H1 (cell line): Measurements from ENCODE around the gene RHBDF2. TPM values are rescaled to one million over a fixed set of nuclear protein-coding genes. Genes with fewer than 3 reads are reported as not detected.

Experiments
- CTCF ChIA-PET: fragments of 300-600 bp; sonication (Branson Sonifier 250); formaldehyde crosslinking; loops from one replicate; lab custom pipeline; 2021; ENCODE audit not compliant: partially characterized antibody; lab: Charles Lee
- POLR2A ChIA-PET: fragments of 300-600 bp; sonication (Branson Sonifier 250); formaldehyde crosslinking; loops from one replicate; lab custom pipeline; 2021; ENCODE audit warnings: inconsistent platforms; ENCODE audit not compliant: partially characterized antibody; lab: Charles Lee
- DNase-seq, 2 experiments: peaks; one replicate each; pipeline versions ENCODE4 v3.0.0 to v3.0.0-alpha.2; 2010 to 2022; ENCODE audit warnings: low spot score in 2 of 2, low read depth in 1 of 2, mixed read lengths in 1 of 2
- FAIRE-seq: peaks from 2 replicates; lab custom pipeline; 2011; peaks lifted over from hg19 to GRCh38; lab: Jason Lieb, UNC
- H2AFZ ChIP-seq: 2 replicates; pipeline ENCODE4 v1.8.1; 2012; ENCODE audit warnings: low read length, inconsistent platforms
- H2AK5ac ChIP-seq: 2 replicates; pipeline ENCODE4 v1.6.1; 2013; ENCODE audit warnings: low read depth, low read length
- H2BK120ac ChIP-seq: replicated peaks from 2 replicates; pipeline ENCODE3; 2013; ENCODE audit warnings: low read depth, low read length, inconsistent platforms
- H2BK12ac ChIP-seq: 2 replicates; pipeline ENCODE4 v1.6.1; 2013; ENCODE audit warnings: low read depth, low read length
- H2BK15ac ChIP-seq: 2 replicates; pipeline ENCODE4 v1.6.1; 2013; ENCODE audit warnings: low read length
- H2BK20ac ChIP-seq: 2 replicates; pipeline ENCODE4 v1.6.1; 2013; ENCODE audit warnings: low read length
- H2BK5ac ChIP-seq: 2 replicates; pipeline ENCODE4 v1.6.1; 2013; ENCODE audit warnings: low read depth, low read length
- H3K14ac ChIP-seq: 2 replicates; pipeline ENCODE4 v1.6.1; 2013; ENCODE audit warnings: inconsistent platforms; ENCODE audit not compliant: insufficient read length
- H3K18ac ChIP-seq: 2 replicates; pipeline ENCODE4 v1.6.1; 2013; ENCODE audit warnings: low read length; ENCODE audit errors: extremely low read depth
- H3K23ac ChIP-seq: 2 replicates; pipeline ENCODE4 v1.6.1; 2013; ENCODE audit warnings: inconsistent platforms; ENCODE audit not compliant: insufficient read length
- H3K23me2 ChIP-seq: 2 replicates; pipeline ENCODE4 v1.6.1; 2013; ENCODE audit warnings: low read depth, low read length
- H3K27ac ChIP-seq: 2 replicates; pipeline ENCODE4 v1.6.1; 2011; ENCODE audit warnings: low read depth, low read length, inconsistent platforms
- H3K27me3 ChIP-seq, 4 experiments: replicated peaks in 1 of 4; 1 replicate in 1 of 4; 2 replicates in 3 of 4; pipeline versions ENCODE4 v1.6.1 to v1.8.1; 2011 to 2013; ENCODE audit warnings: low read length in 3 of 4, mild to moderate bottlenecking in 3 of 4, inconsistent platforms in 2 of 4, mixed read lengths in 2 of 4, moderate library complexity in 1 of 4; ENCODE audit not compliant: control insufficient read depth in 3 of 4, insufficient read depth in 3 of 4; ENCODE audit errors: extremely low read depth in 1 of 4
- H3K36me3 ChIP-seq, 4 experiments: 2 replicates each; pipeline versions ENCODE4 v1.6.1 to v1.8.1; 2011 to 2013; ENCODE audit warnings: mild to moderate bottlenecking in 4 of 4, low read length in 3 of 4, moderate library complexity in 2 of 4, control low read depth in 1 of 4, inconsistent platforms in 1 of 4; ENCODE audit not compliant: insufficient read depth in 4 of 4, control insufficient read depth in 2 of 4
- H3K4ac ChIP-seq: replicated peaks from 2 replicates; pipeline ENCODE3; 2013; ENCODE audit warnings: low read length, low read depth, mixed read lengths, inconsistent platforms; ENCODE audit not compliant: insufficient read length
- H3K4me1 ChIP-seq, 4 experiments: replicated peaks in 1 of 4; 1 replicate in 1 of 4; 2 replicates in 3 of 4; pipeline versions ENCODE4 v1.6.1 to v1.8.1; 2011 to 2013; ENCODE audit warnings: low read length in 3 of 4, inconsistent platforms in 2 of 4, mixed read lengths in 1 of 4; ENCODE audit not compliant: insufficient read depth in 4 of 4, control insufficient read depth in 3 of 4
- H3K4me2 ChIP-seq, 2 experiments: 2 replicates each; pipeline versions ENCODE4 v1.6.1 to v1.8.1; 2011 to 2013; ENCODE audit warnings: low read depth in 2 of 2, low read length in 2 of 2, control low read depth in 1 of 2, inconsistent platforms in 1 of 2, mild to moderate bottlenecking in 1 of 2; ENCODE audit not compliant: insufficient read depth in 1 of 2
- H3K4me3 ChIP-seq, 4 experiments: fragments of 200-600, 300-600 bp in 1 of 4; sonication (generic), shearing (Covaris generic), sonication (Bioruptor Twin) in 1 of 4; 2 replicates each; pipeline versions ENCODE4 v1.5.1 to v1.8.1; 2011 to 2016; ENCODE audit warnings: low read length in 4 of 4, low read depth in 3 of 4, control low read depth in 2 of 4, inconsistent platforms in 2 of 4, mild to moderate bottlenecking in 2 of 4, mixed read lengths in 1 of 4, moderate library complexity in 1 of 4; ENCODE audit not compliant: insufficient read depth in 2 of 4; ENCODE audit errors: extremely low read depth in 1 of 4
- H3K56ac ChIP-seq: replicated peaks from 2 replicates; pipeline ENCODE3; 2013; ENCODE audit warnings: low read depth, mild to moderate bottlenecking, mixed read lengths, low read length, inconsistent platforms; ENCODE audit not compliant: insufficient read length
- H3K79me1 ChIP-seq: 2 replicates; pipeline ENCODE4 v1.6.1; 2013; ENCODE audit warnings: low read depth, low read length, control low read depth
- H3K79me2 ChIP-seq, 2 experiments: 2 replicates each; pipeline versions ENCODE4 v1.6.1 to v1.8.1; 2012 to 2013; ENCODE audit warnings: low read length in 2 of 2, mild to moderate bottlenecking in 2 of 2, inconsistent platforms in 1 of 2; ENCODE audit not compliant: insufficient read depth in 2 of 2, control insufficient read depth in 1 of 2
- H3K9ac ChIP-seq, 4 experiments: replicated peaks in 1 of 4; 1 replicate in 1 of 4; 2 replicates in 3 of 4; pipeline versions ENCODE4 v1.6.1 to v1.8.1; 2011 to 2013; ENCODE audit warnings: low read depth in 3 of 4, low read length in 3 of 4, control low read depth in 2 of 4, mild to moderate bottlenecking in 2 of 4, moderate library complexity in 2 of 4, inconsistent platforms in 1 of 4; ENCODE audit errors: extremely low read depth in 1 of 4
- H3K9me3 ChIP-seq, 2 experiments: 2 replicates each; pipeline versions ENCODE4 v1.6.1 to v1.8.1; 2012 to 2013; ENCODE audit warnings: mild to moderate bottlenecking in 2 of 2, moderate library complexity in 2 of 2, control low read depth in 1 of 2, inconsistent platforms in 1 of 2, low read depth in 1 of 2, low read length in 1 of 2, mixed read lengths in 1 of 2; ENCODE audit not compliant: insufficient read depth in 2 of 2
- H4K20me1 ChIP-seq, 2 experiments: replicated peaks in 1 of 2; 2 replicates each; pipeline versions ENCODE3 to v1.8.1; 2011 to 2013; ENCODE audit warnings: inconsistent platforms in 2 of 2, low read length in 2 of 2, mild to moderate bottlenecking in 1 of 2; ENCODE audit not compliant: insufficient read depth in 2 of 2, control insufficient read depth in 1 of 2
- H4K5ac ChIP-seq: 2 replicates; pipeline ENCODE4 v1.6.1; 2013; ENCODE audit warnings: low read length, low read depth, mixed read lengths, inconsistent platforms; ENCODE audit not compliant: insufficient read length
- H4K8ac ChIP-seq: 2 replicates; pipeline ENCODE4 v1.8.0; 2013; ENCODE audit warnings: mild to moderate bottlenecking, moderate library complexity, low read length, inconsistent platforms; ENCODE audit not compliant: insufficient read depth; ENCODE audit errors: extremely low read depth
- H4K91ac ChIP-seq: replicated peaks from 2 replicates; pipeline ENCODE3; 2013; ENCODE audit warnings: low read length, mixed read lengths, inconsistent platforms; ENCODE audit not compliant: insufficient read length
- BACH1 ChIP-seq: IDR thresholded peaks from 2 replicates; pipeline ENCODE4 v1.6.1; 2012; ENCODE audit warnings: low read length, improper control_type of control experiment
- EZH2 ChIP-seq: fragments of 200-600 bp; sonication (generic); IDR thresholded peaks from 2 replicates; pipeline ENCODE4 v1.7.1; 2012; ENCODE audit warnings: low read depth, mild to moderate bottlenecking, moderate library complexity, low read length, inconsistent platforms; ENCODE audit not compliant: severe bottlenecking
- HDAC2 ChIP-seq, 2 experiments: fragments of 300-600 bp in 1 of 2; sonication (generic) in 1 of 2; IDR thresholded peaks; 2 replicates each; pipeline ENCODE4 v1.6.1; 2011 to 2012; ENCODE audit warnings: low read depth in 2 of 2, low read length in 2 of 2, mild to moderate bottlenecking in 2 of 2, moderate library complexity in 2 of 2, borderline replicate concordance in 1 of 2, inconsistent platforms in 1 of 2
- KDM4A ChIP-seq: IDR thresholded peaks from one replicate; pipeline ENCODE4 v1.7.1; 2012; ENCODE audit warnings: low read depth, mild to moderate bottlenecking, moderate library complexity, low read length, inconsistent platforms; ENCODE audit not compliant: severe bottlenecking
- POLR2A ChIP-seq, 2 experiments: IDR thresholded peaks; 1 replicate in 1 of 2; 2 replicates in 1 of 2; pipeline ENCODE4 v1.6.1; 2011; ENCODE audit warnings: low read depth in 2 of 2, low read length in 2 of 2, mild to moderate bottlenecking in 2 of 2; ENCODE audit errors: control extremely low read depth in 1 of 2
- SUZ12 ChIP-seq: fragments of 200-600 bp; sonication (generic); IDR thresholded peaks from 2 replicates; pipeline ENCODE4 v1.6.1; 2012; ENCODE audit warnings: mild to moderate bottlenecking, inconsistent platforms, low read length, moderate library complexity, mixed read lengths
- WGBS, 2 experiments: shearing (Covaris generic) in 1 of 2; methylation state at CpG; one replicate each; pipeline versions ENCODE4 v1.1.6 to v1.1.7; 2013 to 2015; ENCODE audit warnings: low lambda C conversion rate in 2 of 2, mixed read lengths in 2 of 2, inconsistent platforms in 1 of 2, low coverage in 1 of 2, missing lambda C conversion rate in 1 of 2; ENCODE audit not compliant: insufficient replicate concordance in 2 of 2, insufficient coverage in 1 of 2, insufficient read length in 1 of 2; ENCODE audit errors: extremely low coverage in 1 of 2, missing lambda C conversion rate in 1 of 2; 5-methylcytosine and 5-hydroxymethylcytosine counted together
- polyA plus RNA-seq, 7 experiments: library from polyadenylated mRNA; depleted of rRNA in 3 of 7; stranded (reverse) in 5 of 7; unstranded in 2 of 7; fragments of >200 nt in 5 of 7; fragments of 200-250 nt in 2 of 7; gene quantifications; 1 replicate in 5 of 7; 2 replicates in 1 of 7; 4 replicates in 1 of 7; pipeline versions ENCODE4 v1.2.1 to v1.2.3, GENCODE V29; 2011 to 2013; ENCODE audit warnings: missing spikeins in 2 of 7, mixed read lengths in 2 of 7
- total RNA-seq: library from RNA; stranded (reverse); fragmentation: NEBNext Ultra II Directional; extraction: Animal tissue kit (Norgen Biotek cat#: 25700); gene quantifications from 2 replicates; pipeline ENCODE4 v1.2.1, GENCODE V29; 2021
- TF ChIP-seq, protein P1 (sequence below): IDR thresholded peaks from 2 replicates; pipeline ENCODE4 v1.6.1; 2012; ENCODE audit warnings: low read length, inconsistent platforms

The RHBDF2 gene
- total and polyA plus RNA-seq, 2 of the 8 experiments (the other 6 are each of a cell fraction or from before 2014, with no cell fraction given): 21.2 to 25.9 TPM

DNA sequence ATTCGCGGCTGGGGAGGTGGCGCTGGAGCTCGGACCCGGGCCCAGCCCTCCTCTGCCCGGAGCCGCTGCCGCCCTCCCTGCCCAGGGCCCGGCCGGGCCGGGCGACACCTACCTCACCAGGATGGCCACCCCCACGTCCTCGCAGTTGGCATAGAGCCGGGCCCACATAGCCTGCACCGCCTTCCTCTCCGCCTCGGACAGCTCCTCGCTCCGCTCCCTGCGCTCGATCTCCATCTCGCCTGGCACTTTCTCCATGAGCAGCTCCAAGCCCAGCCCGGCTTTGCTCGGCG, 36.0 kb upstream of the RHBDF2 start:
- no peak overlapping the region for H2BK15ac ChIP-seq

More for the DNA sequence above, 36.0 kb upstream of the RHBDF2 start:
- ChIA-PET POLR2A (interaction anchor here (1.2 to 5.7 kb wide), 3 partner anchors 9 to 199 kb away, joined by 3 to 28 read pairs (median 4); no protein-coding TSS in a partner anchor), CTCF (interaction anchor here (1.5 to 15.6 kb wide), 3 partner anchors 9 to 20 kb away, joined by 5 to 260 read pairs (median 30); no protein-coding TSS in a partner anchor)
- Histone ChIP-seq H3K27ac (no peak overlapping the region), H4K20me1 (no peaks in the 10 kb centered on the region), H4K5ac (no peak overlapping the region), H4K8ac (peak overlapping the region; percentile 84; the same call in 1 of the 2 replicates), H3K4me3 (peak overlapping the region; percentile 33 to 67 (median 44)), H3K79me2 (no peaks in the 10 kb centered on the region), H3K4ac (no peak overlapping the region), H3K23ac (no peak overlapping the region), H3K23me2 (peaks cover 11% of the 10 kb centered on the region), H3K79me1 (no peaks in the 10 kb centered on the region), H2AFZ (no peak overlapping the region; the same call in 1 of the 2 replicates), H3K4me2 (peak overlapping the region; percentile 76 to 99), H3K18ac (no peak overlapping the region; the same call in 1 of the 2 replicates), H3K27me3 (peaks cover 8 to 46% (median 37%) of the 10 kb centered on the region in 4 experiments), H3K36me3 (no peaks in the 10 kb centered on the region), H2BK120ac (no peak overlapping the region), H3K9me3 (no peaks in the 10 kb centered on the region), H2BK5ac (no peak overlapping the region), H2BK12ac (no peak overlapping the region), H3K14ac (no peak overlapping the region), H2AK5ac (no peak overlapping the region), H4K91ac (no peak overlapping the region), H3K56ac (no peak overlapping the region), H2BK20ac (no peak overlapping the region), H3K9ac (peak overlapping the region in 1 of 4 experiments; percentile 40; a peak in 2 of 7 replicates), H3K4me1 (peaks cover 0 to 16% (median 9%) of the 10 kb centered on the region in 4 experiments; a peak in 6 of 7 replicates)
- DNase-seq (peak in 1 of 2 experiments; percentile 73), FAIRE-seq (no peak)
- WGBS, 2 experiments: 2% methylated on average over 19 of the region's 26 CpGs; no CpG with 5 or more reads in 1 of the 2 experiments
- TF ChIP-seq, protein P1, sequence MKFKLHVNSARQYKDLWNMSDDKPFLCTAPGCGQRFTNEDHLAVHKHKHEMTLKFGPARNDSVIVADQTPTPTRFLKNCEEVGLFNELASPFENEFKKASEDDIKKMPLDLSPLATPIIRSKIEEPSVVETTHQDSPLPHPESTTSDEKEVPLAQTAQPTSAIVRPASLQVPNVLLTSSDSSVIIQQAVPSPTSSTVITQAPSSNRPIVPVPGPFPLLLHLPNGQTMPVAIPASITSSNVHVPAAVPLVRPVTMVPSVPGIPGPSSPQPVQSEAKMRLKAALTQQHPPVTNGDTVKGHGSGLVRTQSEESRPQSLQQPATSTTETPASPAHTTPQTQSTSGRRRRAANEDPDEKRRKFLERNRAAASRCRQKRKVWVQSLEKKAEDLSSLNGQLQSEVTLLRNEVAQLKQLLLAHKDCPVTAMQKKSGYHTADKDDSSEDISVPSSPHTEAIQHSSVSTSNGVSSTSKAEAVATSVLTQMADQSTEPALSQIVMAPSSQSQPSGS: no peak
- TF ChIP-seq POLR2A (IDR thresholded peaks at IDR 0.05; ENCODE audit: control extremely low read depth in 1 of 2, low read depth in 2 of 2, low read length in 2 of 2) (no peak), SUZ12 (peak; percentile 46), HDAC2 (IDR thresholded peaks at IDR 0.05; ENCODE audit: borderline replicate concordance in 1 of 2, low read depth in 2 of 2, low read length in 2 of 2) (no peak), BACH1 (no peak), KDM4A (peak; percentile 6), EZH2 (peak; percentile 13)
